HG03139 (cell line): ENCODE measurements around the gene CARD11.

Experiments
- ATAC-seq: cut with Tn5 transposase; IDR thresholded peaks from one replicate; pipeline ENCODE4 v1.9.1; 2021; ENCODE audit not compliant: unreplicated experiment

Gene CARD11

DNA sequence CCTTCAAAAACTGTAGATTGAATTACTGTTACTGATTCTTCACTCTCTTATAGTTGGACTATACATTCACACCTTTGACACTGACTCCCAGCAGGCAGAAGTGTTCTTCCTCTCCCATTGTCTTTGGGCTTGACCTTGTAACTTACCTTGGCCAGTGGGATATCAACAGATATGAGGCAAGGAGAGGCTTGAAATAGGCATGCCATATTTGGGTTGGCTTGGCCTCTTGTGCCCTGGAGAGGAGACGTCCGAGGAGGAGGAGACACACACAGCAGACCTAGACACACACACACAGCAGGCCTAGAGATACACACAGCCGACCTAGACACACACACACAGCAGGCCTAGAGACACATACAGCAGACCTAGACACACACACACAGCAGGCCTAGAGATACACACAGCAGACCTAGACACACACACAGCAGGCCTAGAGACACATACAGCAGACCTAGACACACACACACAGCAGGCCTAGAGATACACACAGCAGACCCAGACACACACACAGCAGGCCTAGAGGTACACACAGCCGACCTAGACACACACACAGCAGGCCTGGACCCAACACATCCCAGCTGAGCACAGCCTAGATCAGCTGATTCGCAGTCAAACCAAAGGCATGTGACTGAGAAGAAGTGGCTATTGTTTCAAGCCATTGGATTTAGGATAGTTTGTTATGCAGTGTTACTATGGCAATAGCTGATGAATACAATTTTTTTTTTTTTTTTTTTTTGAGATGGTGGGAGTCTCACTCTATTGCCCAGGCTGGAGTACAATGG is 187.1 kb downstream of the CARD11 start:
- no peak for ATAC-seq
